HepG2 (cell line): ENCODE data around the gene TBC1D32. TPM values are rescaled to one million over a fixed set of nuclear protein-coding genes. Genes with fewer than 3 reads are reported as not detected.
A peak's percentile ranks its signal among the peaks of the same experiment; 100 is the strongest.

Experiments used
- ADNP ChIP-seq: sonication (generic); formaldehyde crosslinking; IDR thresholded peaks from 2 replicates; pipeline ENCODE4 v1.4.0; 2020; ENCODE audit warnings: missing genetic modification reagents
- BHLHE40 ChIP-seq: IDR thresholded peaks from 2 replicates; pipeline ENCODE4 v1.6.1; 2011; ENCODE audit warnings: low read length, improper control_type of control experiment
- CEBPB ChIP-seq: IDR thresholded peaks from 2 replicates; pipeline ENCODE4 v1.6.1; 2011; ENCODE audit warnings: low read depth, low read length, improper control_type of control experiment, borderline replicate concordance
- CHD4 ChIP-seq: fragments of 200-600 bp; sonication (generic); IDR thresholded peaks from 2 replicates; pipeline ENCODE4 v1.7.0; 2017; ENCODE audit warnings: mild to moderate bottlenecking, low read length, borderline replicate concordance
- GATAD1 ChIP-seq: IDR thresholded peaks from 2 replicates; pipeline ENCODE4 v1.6.1; 2016; ENCODE audit warnings: missing genetic modification reagents, missing compliant biosample characterization
- HIVEP1 ChIP-seq: sonication (generic); formaldehyde crosslinking; IDR thresholded peaks from 2 replicates; pipeline ENCODE4 v1.4.0; 2020; ENCODE audit warnings: mild to moderate bottlenecking, missing genetic modification reagents
- IRF2 ChIP-seq: IDR thresholded peaks from 2 replicates; pipeline ENCODE4 v1.6.1; 2018; ENCODE audit warnings: missing genetic modification reagents, missing compliant biosample characterization
- JDP2 ChIP-seq: sonication (generic); formaldehyde crosslinking; IDR thresholded peaks from 2 replicates; pipeline ENCODE4 v1.8.1; 2022; ENCODE audit warnings: missing genetic modification reagents, borderline replicate concordance
- KDM3A ChIP-seq: IDR thresholded peaks from 2 replicates; pipeline ENCODE4 v1.6.1; 2018; ENCODE audit warnings: low read depth, missing compliant biosample characterization
- KLF12 ChIP-seq: sonication (generic); formaldehyde crosslinking; IDR thresholded peaks from 2 replicates; pipeline ENCODE4 v1.4.0; 2020; ENCODE audit warnings: missing genetic modification reagents, borderline replicate concordance
- MTERF4 ChIP-seq: sonication (generic); formaldehyde crosslinking; IDR thresholded peaks from 2 replicates; pipeline ENCODE4 v1.8.0; 2023; ENCODE audit warnings: mild to moderate bottlenecking, missing genetic modification reagents
- MZF1 ChIP-seq: sonication (generic); formaldehyde crosslinking; IDR thresholded peaks from 2 replicates; pipeline ENCODE4 v1.8.1; 2023; ENCODE audit warnings: mild to moderate bottlenecking, missing genetic modification reagents, borderline replicate concordance
- NBN ChIP-seq: fragments of 450-650 bp; conservative IDR thresholded peaks from 2 replicates; pipeline ENCODE4 v1.6.1; 2017
- NPAS2 ChIP-seq: sonication (generic); formaldehyde crosslinking; IDR thresholded peaks from 2 replicates; pipeline ENCODE4 v1.8.0; 2022; ENCODE audit warnings: mild to moderate bottlenecking, missing genetic modification reagents, borderline replicate concordance
- PBX2 ChIP-seq: IDR thresholded peaks from 2 replicates; pipeline ENCODE4 v1.6.1; 2016; ENCODE audit warnings: control low read depth
- PHF21A ChIP-seq: sonication (generic); formaldehyde crosslinking; IDR thresholded peaks from 2 replicates; pipeline ENCODE4 v1.5.0; 2020; ENCODE audit warnings: mild to moderate bottlenecking, missing genetic modification reagents
- RBM22 ChIP-seq: fragments of 200-400 bp; formaldehyde crosslinking; optimal IDR thresholded peaks from 2 replicates; pipeline ENCODE3; 2017; ENCODE audit warnings: mild to moderate bottlenecking, low read length, moderate library complexity
- SALL2 ChIP-seq: sonication (generic); formaldehyde crosslinking; IDR thresholded peaks from 2 replicates; pipeline ENCODE4 v1.8.1; 2023; ENCODE audit warnings: mild to moderate bottlenecking, missing genetic modification reagents, inconsistent platforms
- SP5 ChIP-seq: IDR thresholded peaks from 2 replicates; pipeline ENCODE4 v1.6.1; 2016; ENCODE audit warnings: low read depth, borderline replicate concordance
- TMF1 ChIP-seq: sonication (generic); formaldehyde crosslinking; IDR thresholded peaks from 2 replicates; pipeline ENCODE4 v1.8.1; 2022; ENCODE audit warnings: low read depth, missing genetic modification reagents
- ZFP36L1 ChIP-seq: sonication (generic); formaldehyde crosslinking; IDR thresholded peaks from 2 replicates; pipeline ENCODE4 v1.8.0; 2022; ENCODE audit warnings: mild to moderate bottlenecking, missing genetic modification reagents, moderate library complexity
- ZNF17 ChIP-seq: sonication (generic); formaldehyde crosslinking; IDR thresholded peaks from 2 replicates; pipeline ENCODE4 v1.5.0; 2020; ENCODE audit warnings: mild to moderate bottlenecking, missing genetic modification reagents
- ZNF24 ChIP-seq: fragments of 450-650 bp; IDR thresholded peaks from 2 replicates; pipeline ENCODE4 v1.6.1; 2017; ENCODE audit warnings: antibody characterized with exemption, mild to moderate bottlenecking
- ZNF282 ChIP-seq: fragments of 450-650 bp; IDR thresholded peaks from 2 replicates; pipeline ENCODE4 v1.6.1; 2018; ENCODE audit not compliant: partially characterized antibody
- ZNF430 ChIP-seq: sonication (generic); formaldehyde crosslinking; IDR thresholded peaks from 2 replicates; pipeline ENCODE4 v1.9.0; 2021; ENCODE audit warnings: mild to moderate bottlenecking, missing genetic modification reagents
- ZNF589 ChIP-seq: sonication (generic); formaldehyde crosslinking; conservative IDR thresholded peaks from 2 replicates; pipeline ENCODE4 v1.8.0; 2022; ENCODE audit warnings: mild to moderate bottlenecking, moderate library complexity, missing genetic modification reagents
- ZNF704 ChIP-seq: sonication (generic); formaldehyde crosslinking; IDR thresholded peaks from 2 replicates; pipeline ENCODE4 v1.8.1; 2023; ENCODE audit warnings: mild to moderate bottlenecking, inconsistent platforms, moderate library complexity, missing genetic modification reagents, borderline replicate concordance
- ZNF790 ChIP-seq: sonication (generic); formaldehyde crosslinking; IDR thresholded peaks from 2 replicates; pipeline ENCODE4 v1.8.0; 2022; ENCODE audit warnings: missing genetic modification reagents, mild to moderate bottlenecking, borderline replicate concordance
- ZNF816 ChIP-seq: sonication (generic); formaldehyde crosslinking; IDR thresholded peaks from 2 replicates; pipeline ENCODE4 v1.8.0; 2022; ENCODE audit warnings: missing genetic modification reagents, mild to moderate bottlenecking, borderline replicate concordance
- ZSCAN30 ChIP-seq: sonication (generic); formaldehyde crosslinking; IDR thresholded peaks from 2 replicates; pipeline ENCODE4 v1.5.0; 2020; ENCODE audit warnings: mild to moderate bottlenecking, missing genetic modification reagents
- polyA plus RNA-seq, 8 experiments: library from polyadenylated mRNA; depleted of rRNA in 3 of 8; stranded (reverse) in 7 of 8; unstranded in 1 of 8; fragments of >200 nt; fragmentation: Illumina TruSeq in 4 of 8; extraction: Trizol in 4 of 8; gene quantifications; 2 replicates each; pipeline versions ENCODE4 v1.2.1 to v1.2.3, GENCODE V29; 2011 to 2016; ENCODE audit warnings: low read depth in 4 of 8, missing spikeins in 1 of 8, mixed read lengths in 1 of 8; ENCODE audit not compliant: insufficient read depth in 1 of 8
- total RNA-seq, 5 experiments: library from RNA; depleted of rRNA; stranded (reverse); fragments of >200 nt; fragmentation: Illumina TruSeq; extraction: Trizol; gene quantifications; 2 replicates each; pipeline ENCODE4 v1.2.3, GENCODE V29; 2016; ENCODE audit warnings: low read depth in 1 of 5

Gene TBC1D32
- total and polyA plus RNA-seq, 2 of the 13 experiments (the other 11 are each of a cell fraction or from before 2014, with no cell fraction given), result 2.0 to 4.8 TPM

GRCh38 chr6:121334299-121335086 is at the start of gene TBC1D32 (continued):
- TF ChIP-seq PBX2 (CRISPR knock-in tag) (no peak), CEBPB (no peak), MZF1 (CRISPR knock-in tag) (peak; percentile 75; the same call in 1 of the 2 replicates), SP5 (CRISPR knock-in tag) (peak; percentile 35; the same call in 1 of the 2 replicates), NBN (no peak), HIVEP1 (CRISPR knock-in tag) (peak; percentile 94), BHLHE40 (no peak), KLF12 (CRISPR knock-in tag) (no peak), ZNF790 (CRISPR knock-in tag) (no peak), TMF1 (no peak), RBM22 (peak; percentile 87), NPAS2 (CRISPR knock-in tag) (no peak), ZNF704 (no peak), MTERF4 (CRISPR knock-in tag) (peak; percentile 87; the same call in 1 of the 2 replicates), SALL2 (peak; percentile 47; the same call in 1 of the 2 replicates), ZNF17 (CRISPR knock-in tag) (no peak), JDP2 (CRISPR knock-in tag) (no peak), ZNF24 (no peak), PHF21A (CRISPR knock-in tag) (peak; percentile 72; the same call in 1 of the 2 replicates), ZNF430 (CRISPR knock-in tag) (no peak; the same call in 1 of the 2 replicates), ZNF589 (CRISPR knock-in tag) (0 out of 2 replicates have a peak, but pooled peaks have one; percentile 64), ZNF282 (no peak), GATAD1 (CRISPR knock-in tag) (peak; percentile 79), KDM3A (CRISPR knock-in tag) (no peak; the same call in 1 of the 2 replicates), ZSCAN30 (CRISPR knock-in tag) (no peak), IRF2 (peak; percentile 100), ADNP (CRISPR knock-in tag) (no peak), ZNF816 (CRISPR knock-in tag) (peak; percentile 68; the same call in 1 of the 2 replicates), ZFP36L1 (CRISPR knock-in tag) (no peak), CHD4 (no peak)
